ENCODE measurements around the gene DDAH2. TPM values are rescaled to one million over a fixed set of nuclear protein-coding genes. Genes with fewer than 3 reads are reported as not detected.

DDAH2 gene
- total and polyA plus RNA-seq, 5 donors from 2014 or later, result 13.6 to 19.8 (median 16.7) TPM

DNA sequence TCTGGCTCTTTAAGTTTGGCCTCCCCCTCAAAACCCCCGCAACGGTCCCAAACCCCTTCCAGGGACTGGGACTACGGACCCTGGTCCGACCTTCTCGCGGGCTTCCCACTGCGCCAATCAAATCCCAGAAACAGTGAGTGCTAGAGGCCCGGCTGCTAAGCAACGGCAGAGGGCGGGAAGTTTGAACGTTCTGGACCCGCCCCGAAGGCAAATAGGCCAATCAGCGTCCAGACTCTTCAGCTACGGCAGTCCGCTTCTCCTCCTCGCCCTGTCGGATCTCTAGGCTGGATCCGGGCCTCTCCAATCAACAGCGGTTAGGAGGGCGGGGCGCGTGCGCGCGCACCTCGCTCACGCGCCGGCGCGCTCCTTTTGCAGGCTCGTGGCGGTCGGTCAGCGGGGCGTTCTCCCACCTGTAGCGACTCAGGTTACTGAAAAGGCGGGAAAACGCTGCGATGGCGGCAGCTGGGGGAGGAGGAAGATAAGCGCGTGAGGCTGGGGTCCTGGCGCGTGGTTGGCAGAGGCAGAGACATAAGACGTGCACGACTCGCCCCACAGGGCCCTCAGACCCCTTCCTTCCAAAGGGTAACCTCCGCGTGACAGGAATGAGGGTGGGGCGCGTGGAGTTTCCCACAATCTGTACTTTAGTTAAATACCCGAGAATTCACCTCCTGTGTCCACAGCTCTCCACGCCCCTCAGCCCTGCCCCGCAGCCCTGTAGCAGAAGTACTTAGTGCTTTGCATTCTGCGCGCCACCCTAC is 10.7 kb upstream of the DDAH2 start, which contains the start of gene MSH5:
TSS of gene MSH5 (plus strand) at position 367 of the 758 bp plus-strand sequence. CDS start 462 bp downstream, outside the sequence.
- DNase-seq (peak; percentile 94 to 98 (median 94)), ATAC-seq (ENCODE audit: low read depth in 2 of 2) (peak; percentile 92 to 93)
- peaks cover 18 to 62% (median 40%) of the 10 kb centered on the region in 4 donors for H3K4me1 Mint-ChIP-seq
- peak within 1 kb of the TSS; percentile 75 for H3K4me3 ChIP-seq (ENCODE audit: low read depth, low read length)
- H3K27me3 Mint-ChIP-seq, result no peaks in the 10 kb centered on the region
- H3K4me1 ChIP-seq (ENCODE audit: control insufficient read depth, insufficient read depth, low read length, poor library complexity, severe bottlenecking), result peaks cover 54% of the 10 kb centered on the region
- peak within 1 kb of the TSS; percentile 91 for H3K27ac ChIP-seq (ENCODE audit: insufficient read depth, low read length, poor library complexity, severe bottlenecking)
- H3K36me3 Mint-ChIP-seq, result no peaks in the 10 kb centered on the region
- peak within 1 kb of the TSS; percentile 94 to 98 (median 95) for H3K27ac Mint-ChIP-seq
- H3K9me3 Mint-ChIP-seq, result no peaks in the 10 kb centered on the region
- no peaks in the 10 kb centered on the region for H3K9me3 ChIP-seq (ENCODE audit: control insufficient read depth in 2 of 2, low read length in 2 of 2)
- no peaks in the 10 kb centered on the region for H3K27me3 ChIP-seq (ENCODE audit: control insufficient read depth, insufficient read depth, low read length)
- H3K36me3 ChIP-seq (ENCODE audit: control insufficient read depth, insufficient read depth, low read length), result peaks cover 2% of the 10 kb centered on the region
- peak within 1 kb of the TSS; percentile 97 to 99 (median 98) for H3K4me3 Mint-ChIP-seq

DNA sequence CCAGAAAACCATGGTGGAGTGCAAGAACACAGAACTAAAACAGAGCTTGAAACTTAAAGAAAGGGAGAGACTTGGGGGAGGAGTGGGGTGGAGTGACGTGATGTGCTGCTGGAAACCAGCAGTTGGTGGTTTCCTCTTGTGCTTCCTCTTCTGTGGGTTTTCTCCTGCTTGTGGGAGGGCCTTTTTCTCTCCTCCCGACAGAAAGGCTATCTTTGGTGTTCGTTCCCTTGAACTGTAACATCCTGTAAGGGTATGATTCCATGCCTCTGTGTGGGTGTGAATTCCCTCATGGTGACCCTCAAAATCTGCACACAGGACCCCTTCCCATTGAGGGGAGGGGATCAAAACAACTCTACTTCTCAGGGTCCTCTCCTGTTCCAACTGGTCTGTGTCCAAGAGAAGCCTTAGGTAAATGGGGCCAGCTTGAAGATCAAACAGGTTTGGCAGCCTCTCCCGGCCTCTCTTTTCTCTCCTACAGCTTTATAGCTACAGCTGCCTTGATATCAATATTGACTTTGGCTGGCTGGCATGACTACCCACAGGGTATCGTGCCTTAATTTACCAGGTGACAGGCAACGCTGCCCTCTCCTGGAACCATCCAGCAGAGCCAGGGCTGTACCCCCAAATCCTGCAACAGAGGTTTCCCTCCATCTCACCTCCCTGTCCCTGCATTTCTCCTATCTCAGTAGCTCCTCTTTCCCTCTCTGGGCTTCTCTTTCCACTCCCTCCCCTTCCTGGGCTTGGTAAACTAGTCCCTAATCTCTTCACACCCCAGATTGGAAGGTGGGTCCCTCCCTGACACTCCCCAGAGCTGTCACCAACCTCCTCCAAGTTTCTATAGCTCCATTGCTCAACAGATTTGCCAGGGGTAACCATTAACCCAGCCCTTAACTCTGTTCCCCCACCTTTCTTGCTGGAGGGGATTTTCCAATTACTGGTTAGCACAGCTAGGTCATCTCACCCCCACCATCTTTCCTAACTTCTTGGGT is 9.2 kb upstream of the DDAH2 start:
- no peaks in the 10 kb centered on the region for H3K27me3 Mint-ChIP-seq
- peak overlapping the region; percentile 89 to 95 (median 94) for H3K27ac Mint-ChIP-seq
- Histone ChIP-seq H3K27ac (ENCODE audit: insufficient read depth, low read length, poor library complexity, severe bottlenecking) (peak overlapping the region; percentile 91), H3K27me3 (ENCODE audit: control insufficient read depth, insufficient read depth, low read length) (no peaks in the 10 kb centered on the region), H3K4me1 (ENCODE audit: control insufficient read depth, insufficient read depth, low read length, poor library complexity, severe bottlenecking) (peaks cover 69% of the 10 kb centered on the region), H3K36me3 (ENCODE audit: control insufficient read depth, insufficient read depth, low read length) (peaks cover 12% of the 10 kb centered on the region), H3K4me3 (ENCODE audit: low read depth, low read length) (peak overlapping the region; percentile 80), H3K9me3 (ENCODE audit: control insufficient read depth in 2 of 2, low read length in 2 of 2) (no peaks in the 10 kb centered on the region)
- H3K9me3 Mint-ChIP-seq, result no peaks in the 10 kb centered on the region
- peak overlapping the region; percentile 97 to 99 (median 98) for H3K4me3 Mint-ChIP-seq
- peak; percentile 65 to 88 (median 76) for DNase-seq
- ATAC-seq (ENCODE audit: low read depth in 2 of 2), result peak in 1 of 2 donors; percentile 26
- H3K36me3 Mint-ChIP-seq, result peaks cover 6% of the 10 kb centered on the region
- peaks cover 18 to 77% (median 46%) of the 10 kb centered on the region in 4 donors for H3K4me1 Mint-ChIP-seq

DNA sequence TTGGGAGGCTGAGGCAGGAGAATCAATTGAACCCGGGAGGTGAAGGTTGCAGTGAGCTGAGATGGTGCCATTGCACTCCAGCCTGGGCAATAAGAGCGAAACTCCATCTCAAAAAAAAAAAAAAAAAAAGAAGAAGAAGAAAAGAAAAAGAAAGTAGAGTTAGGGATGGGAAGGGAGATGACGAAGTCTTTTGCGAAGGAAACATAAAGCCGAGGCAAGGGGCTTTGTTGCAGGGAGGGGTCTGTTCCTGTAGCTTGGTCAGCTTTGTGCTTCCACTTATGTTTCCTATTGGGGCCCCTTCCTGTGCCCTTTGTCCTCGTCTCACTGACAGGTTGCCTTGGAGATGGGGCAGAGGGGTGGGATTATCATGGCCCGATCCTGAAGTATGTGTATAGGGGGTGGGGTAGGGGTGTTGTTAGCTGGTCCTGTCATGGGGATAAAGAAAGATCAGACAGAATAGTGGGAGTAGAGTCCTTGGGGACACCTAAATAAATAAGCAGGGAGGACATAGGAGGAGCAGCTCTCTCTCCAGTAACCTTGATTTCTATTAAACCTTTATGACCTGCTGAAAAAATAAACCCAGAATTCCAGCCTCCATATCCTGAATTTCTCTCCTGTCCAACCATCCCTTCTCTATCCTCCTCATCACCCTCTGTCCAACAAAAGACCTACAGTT is 8.4 kb upstream of the DDAH2 start:
- peaks cover 18% of the 10 kb centered on the region for H3K36me3 ChIP-seq (ENCODE audit: control insufficient read depth, insufficient read depth, low read length)
- no peaks in the 10 kb centered on the region for H3K27me3 ChIP-seq (ENCODE audit: control insufficient read depth, insufficient read depth, low read length)
- peak overlapping the region; percentile 91 for H3K27ac ChIP-seq (ENCODE audit: insufficient read depth, low read length, poor library complexity, severe bottlenecking)
- Mint-ChIP-seq H3K36me3 (peaks cover 9% of the 10 kb centered on the region), H3K27me3 (no peaks in the 10 kb centered on the region), H3K4me3 (peak overlapping the region; percentile 97 to 99 (median 98)), H3K27ac (peak overlapping the region; percentile 89 to 95 (median 94)), H3K9me3 (no peaks in the 10 kb centered on the region), H3K4me1 (peaks cover 18 to 81% (median 49%) of the 10 kb centered on the region in 4 donors)
- DNase-seq (no peak), ATAC-seq (ENCODE audit: low read depth in 2 of 2) (no peak)
- H3K4me3 ChIP-seq (ENCODE audit: low read depth, low read length), result peak overlapping the region; percentile 93
- H3K9me3 ChIP-seq (ENCODE audit: control insufficient read depth in 2 of 2, low read length in 2 of 2), result no peaks in the 10 kb centered on the region
- H3K4me1 ChIP-seq (ENCODE audit: control insufficient read depth, insufficient read depth, low read length, poor library complexity, severe bottlenecking), result peaks cover 69% of the 10 kb centered on the region

DNA sequence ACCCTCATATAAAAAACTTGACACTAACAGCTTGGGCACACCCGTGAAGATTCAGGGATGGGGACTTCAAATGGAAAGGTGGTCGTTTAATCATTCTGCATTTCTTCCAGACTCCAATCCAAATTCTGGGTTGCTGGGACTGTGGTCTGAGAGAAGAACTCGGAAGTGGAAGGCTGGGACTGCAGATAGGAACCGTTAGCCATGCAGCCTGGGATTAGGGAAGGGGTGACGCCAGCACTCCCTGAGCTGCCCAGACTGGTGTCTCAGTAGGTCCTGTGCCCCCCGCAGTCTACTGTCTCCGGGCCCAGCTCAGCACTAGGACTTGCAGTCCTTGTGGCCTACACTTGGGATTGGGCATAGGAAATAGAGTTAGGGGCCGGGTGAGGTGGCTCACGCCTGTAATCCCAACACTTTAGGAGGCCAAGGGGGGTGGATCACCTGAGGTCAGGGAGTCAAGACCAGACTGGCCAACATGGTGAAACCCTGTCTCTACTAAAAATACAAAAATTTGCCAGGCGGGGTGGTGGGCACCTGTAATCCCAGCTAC is 7.7 kb upstream of the DDAH2 start:
- ATAC-seq (ENCODE audit: low read depth in 2 of 2) (no peak), DNase-seq (no peak)
- H3K27ac Mint-ChIP-seq, result peak overlapping the region; percentile 89 to 95 (median 94)
- H3K9me3 Mint-ChIP-seq, result no peaks in the 10 kb centered on the region
- H3K9me3 ChIP-seq (ENCODE audit: control insufficient read depth in 2 of 2, low read length in 2 of 2), result no peaks in the 10 kb centered on the region
- peaks cover 69% of the 10 kb centered on the region for H3K4me1 ChIP-seq (ENCODE audit: control insufficient read depth, insufficient read depth, low read length, poor library complexity, severe bottlenecking)
- peak overlapping the region; percentile 91 for H3K27ac ChIP-seq (ENCODE audit: insufficient read depth, low read length, poor library complexity, severe bottlenecking)
- peaks cover 14% of the 10 kb centered on the region for H3K36me3 Mint-ChIP-seq
- H3K4me3 Mint-ChIP-seq, result peak overlapping the region; percentile 97 to 99 (median 98)
- H3K4me3 ChIP-seq (ENCODE audit: low read depth, low read length), result peak overlapping the region; percentile 93
- peaks cover 22% of the 10 kb centered on the region for H3K36me3 ChIP-seq (ENCODE audit: control insufficient read depth, insufficient read depth, low read length)
- no peaks in the 10 kb centered on the region for H3K27me3 Mint-ChIP-seq
- H3K27me3 ChIP-seq (ENCODE audit: control insufficient read depth, insufficient read depth, low read length), result no peaks in the 10 kb centered on the region
- peaks cover 18 to 85% (median 50%) of the 10 kb centered on the region in 4 donors for H3K4me1 Mint-ChIP-seq

DNA sequence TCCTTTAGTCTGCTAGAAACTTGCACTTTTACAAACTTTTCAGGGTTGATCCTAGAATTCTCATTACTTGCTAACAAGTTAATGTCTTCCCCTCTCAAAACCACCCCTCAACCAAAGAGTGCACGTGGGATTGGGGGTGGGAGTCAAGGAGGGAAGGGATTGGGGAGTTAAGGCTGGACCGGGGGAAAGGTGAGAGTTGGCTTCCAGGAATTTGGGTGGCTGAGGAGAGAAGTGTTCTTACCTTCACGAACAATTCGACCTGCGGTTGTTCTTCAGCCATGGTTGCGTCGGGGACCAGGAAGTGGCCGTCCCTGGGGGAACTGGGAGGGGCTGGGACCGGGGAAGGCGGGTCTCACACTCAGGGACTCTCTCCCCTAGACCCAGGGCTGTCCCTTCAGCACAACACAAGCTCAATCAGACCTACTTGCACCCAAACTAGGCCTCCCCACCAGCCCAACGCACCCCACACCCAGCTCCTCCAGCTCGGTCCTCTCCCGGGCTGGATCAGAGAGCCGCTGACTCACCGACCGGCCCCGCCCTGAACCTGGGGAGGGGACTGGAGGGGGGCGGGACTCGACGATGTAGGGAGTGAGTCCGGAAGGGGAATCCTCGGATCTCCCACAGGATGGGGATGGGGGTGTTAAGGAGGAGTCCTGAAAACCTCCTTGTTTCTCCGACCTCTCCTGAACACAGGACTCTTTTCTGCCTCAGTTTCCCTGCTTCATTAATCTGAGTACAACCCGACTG is 7.1 kb upstream of the DDAH2 start, which contains the start of gene CLIC1:
TSS of gene CLIC1 (minus strand) at position 510 of the 747 bp plus-strand sequence. CDS start at position 280, 230 bp downstream.
- H3K27ac ChIP-seq (ENCODE audit: insufficient read depth, low read length, poor library complexity, severe bottlenecking), result peak within 1 kb of the TSS; percentile 91
- peaks cover 18% of the 10 kb centered on the region for H3K36me3 Mint-ChIP-seq
- DNase-seq, result peak; percentile 46 to 78 (median 71)
- H3K27me3 Mint-ChIP-seq, result no peaks in the 10 kb centered on the region
- no peaks in the 10 kb centered on the region for H3K27me3 ChIP-seq (ENCODE audit: control insufficient read depth, insufficient read depth, low read length)
- H3K4me1 Mint-ChIP-seq, result peaks cover 18 to 89% (median 50%) of the 10 kb centered on the region in 4 donors
- peak within 1 kb of the TSS; percentile 97 to 99 (median 98) for H3K4me3 Mint-ChIP-seq
- ATAC-seq (ENCODE audit: low read depth in 2 of 2), result peak; percentile 4 to 13
- peaks cover 69% of the 10 kb centered on the region for H3K4me1 ChIP-seq (ENCODE audit: control insufficient read depth, insufficient read depth, low read length, poor library complexity, severe bottlenecking)
- peak within 1 kb of the TSS; percentile 89 to 95 (median 94) for H3K27ac Mint-ChIP-seq
- H3K36me3 ChIP-seq (ENCODE audit: control insufficient read depth, insufficient read depth, low read length), result peaks cover 28% of the 10 kb centered on the region
- peak within 1 kb of the TSS; percentile 93 for H3K4me3 ChIP-seq (ENCODE audit: low read depth, low read length)
- H3K9me3 ChIP-seq (ENCODE audit: control insufficient read depth in 2 of 2, low read length in 2 of 2), result no peaks in the 10 kb centered on the region
- no peaks in the 10 kb centered on the region for H3K9me3 Mint-ChIP-seq

DNA sequence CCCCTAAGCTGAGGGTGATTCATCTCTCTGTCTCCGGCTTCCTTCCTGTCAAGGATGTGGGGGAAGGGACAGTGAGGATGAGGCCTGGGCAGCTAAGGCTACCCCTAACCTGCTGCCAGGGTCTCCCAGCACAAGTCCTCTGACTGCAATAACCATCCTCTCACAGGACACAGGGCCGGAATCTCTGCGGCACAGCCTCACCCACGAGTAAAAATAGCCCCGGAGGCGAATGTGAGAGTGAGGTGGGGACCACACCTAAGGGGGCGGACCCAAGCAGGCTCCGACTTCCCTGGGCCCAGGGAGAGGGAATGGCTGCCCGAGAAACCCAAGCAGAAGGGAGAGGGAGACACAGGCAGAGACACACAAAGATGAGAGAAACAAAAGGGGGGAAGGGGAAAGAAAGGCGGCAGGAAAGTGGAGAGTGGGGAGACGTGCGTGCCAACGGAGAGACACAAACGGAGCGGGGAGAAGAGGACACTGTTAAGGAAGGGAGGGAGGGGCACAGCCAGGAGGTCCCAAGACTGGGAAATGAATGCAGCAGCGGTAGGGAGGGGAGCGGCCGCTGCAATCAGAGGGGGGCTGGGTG is 5.8 kb upstream of the DDAH2 start:
- Histone ChIP-seq H3K9me3 (ENCODE audit: control insufficient read depth in 2 of 2, low read length in 2 of 2) (no peaks in the 10 kb centered on the region), H3K4me1 (ENCODE audit: control insufficient read depth, insufficient read depth, low read length, poor library complexity, severe bottlenecking) (peaks cover 62% of the 10 kb centered on the region), H3K27me3 (ENCODE audit: control insufficient read depth, insufficient read depth, low read length) (no peaks in the 10 kb centered on the region), H3K27ac (ENCODE audit: insufficient read depth, low read length, poor library complexity, severe bottlenecking) (peak overlapping the region; percentile 91), H3K4me3 (ENCODE audit: low read depth, low read length) (peak overlapping the region; percentile 93), H3K36me3 (ENCODE audit: control insufficient read depth, insufficient read depth, low read length) (peaks cover 35% of the 10 kb centered on the region)
- Mint-ChIP-seq H3K36me3 (peaks cover 18% of the 10 kb centered on the region), H3K4me1 (peaks cover 18 to 89% (median 53%) of the 10 kb centered on the region in 4 donors), H3K9me3 (no peaks in the 10 kb centered on the region), H3K27me3 (no peaks in the 10 kb centered on the region), H3K4me3 (peak overlapping the region; percentile 97 to 99 (median 98)), H3K27ac (peak overlapping the region; percentile 89 to 95 (median 94))
- ATAC-seq (ENCODE audit: low read depth in 2 of 2) (peak; percentile 52 to 66), DNase-seq (peak; percentile 35 to 76 (median 56))

Measured in CD4-positive, CD25-positive, alpha-beta regulatory T cell (primary cell).